AG09309 (cell line): ENCODE measurements around the gene CD4.
A peak's percentile ranks its signal among the peaks of the same experiment; 100 is the strongest.

ENCODE experiments used
- DNase-seq: peaks from one replicate; pipeline ENCODE4 v3.0.0-alpha.2; 2010; ENCODE audit warnings: low read depth
- H3K4me3 ChIP-seq: 2 replicates; pipeline ENCODE4 v1.5.1; 2011; ENCODE audit warnings: mild to moderate bottlenecking, low read depth, low read length, moderate library complexity; ENCODE audit not compliant: control insufficient read depth
- CTCF ChIP-seq: IDR thresholded peaks from 2 replicates; pipeline ENCODE4 v1.5.1; 2011; ENCODE audit warnings: mild to moderate bottlenecking, low read depth, low read length, inconsistent platforms; ENCODE audit not compliant: insufficient read depth, control insufficient read depth; ENCODE audit errors: missing control alignments

Gene CD4

GRCh38 chr12:6827982-6828780 lies 38.9 kb downstream of the CD4 start, which contains the start of gene P3H3:
P3H3 (plus strand) TSS chr12:6828407; CDS start chr12:6828441, 34 bp downstream.
- TF ChIP-seq CTCF, result no peak
- DNase-seq, result no peak
- peak within 1 kb of the TSS; percentile 53 for H3K4me3 ChIP-seq

GRCh38 chr12:6828781-6829535 lies 39.6 kb downstream of the CD4 start:
- DNase-seq, result no peak
- no peak for TF ChIP-seq CTCF
- H3K4me3 ChIP-seq, result peak overlapping the region; percentile 53

- TF ChIP-seq CTCF, result peak; percentile 48
- H3K4me3 ChIP-seq, result peak overlapping the region; percentile 53
- no peak for DNase-seq
These were observed 40.4 kb downstream of the CD4 start for GRCh38 chr12:6829536-6830220.

- no peak for TF ChIP-seq CTCF
- H3K4me3 ChIP-seq, result peak overlapping the region; percentile 53; the same call in 1 of the 2 replicates
- no peak for DNase-seq
These were observed 41.1 kb downstream of the CD4 start for GRCh38 chr12:6830286-6830890.

GRCh38 chr12:6830999-6831398 lies 41.7 kb downstream of the CD4 start:
- DNase-seq, result no peak
- H3K4me3 ChIP-seq, result no peak overlapping the region
- TF ChIP-seq CTCF, result no peak

- no peak for TF ChIP-seq CTCF
- no peak overlapping the region for H3K4me3 ChIP-seq
- no peak for DNase-seq
These were observed 42.2 kb downstream of the CD4 start for GRCh38 chr12:6831450-6831995.
